Measurements from ENCODE around the gene HOXB7. TPM values are rescaled to one million over a fixed set of nuclear protein-coding genes. Genes with fewer than 3 reads are reported as not detected.
A peak's percentile ranks its signal among the peaks of the same experiment; 100 is the strongest.

The HOXB7 gene
- total RNA-seq, 2 experiments from 2014 or later = 9.2 to 16.3 TPM

- intact Hi-C loops (cut with micrococcal nuclease; ENCODE audit: unreplicated experiment) = no loop called here
- POLR2A ChIA-PET = no interaction called here
- Histone ChIP-seq H3K4me2 (ENCODE audit: low read length) (no peak overlapping the region), H4K20me1 (ENCODE audit: insufficient read depth, low read length) (no peaks in the 10 kb centered on the region), H3K4me1 (ENCODE audit: insufficient read depth, low read length, poor library complexity, severe bottlenecking) (peaks cover 19% of the 10 kb centered on the region), H3K9me3 (ENCODE audit: low read length) (no peaks in the 10 kb centered on the region), H3K9me2 (ENCODE audit: insufficient read depth, low read length) (no peaks in the 10 kb centered on the region), H3K36me3 (ENCODE audit: insufficient read depth, low read length) (peaks cover 5% of the 10 kb centered on the region; the same call in 1 of the 2 replicates), H2AFZ (ENCODE audit: low read length) (no peak overlapping the region), H3K79me2 (ENCODE audit: insufficient read depth, low read depth, low read length) (peaks cover 6% of the 10 kb centered on the region; the same call in 1 of the 2 replicates), H3K4me3 (ENCODE audit: low read depth, low read length, poor library complexity, severe bottlenecking) (no peak overlapping the region), H3K27ac (ENCODE audit: low read depth, low read length, poor library complexity, severe bottlenecking) (no peak overlapping the region)
- BruUV-seq (replicated peaks) = TSS peak; percentile 74
- DNase-seq (ENCODE audit: low spot score) = no peak
- no peak for TF ChIP-seq CTCF (conservative IDR thresholded peaks at IDR 0.05; ENCODE audit: low read length)
- no peak for TF ChIP-seq EZH2phosphoT487 (IDR thresholded peaks at IDR 0.05; ENCODE audit: borderline replicate concordance, low read depth, low read length)
- CTCF ChIA-PET (ENCODE audit: unreplicated experiment) = no interaction called here
These were observed 34.9 kb downstream of the HOXB7 start for GRCh38 chr17:48575673-48576478.

GRCh38 chr17:48575066-48575582 is 35.7 kb downstream of the HOXB7 start:
- Histone ChIP-seq H3K4me2 (ENCODE audit: low read length) (no peak overlapping the region), H3K9me2 (ENCODE audit: insufficient read depth, low read length) (no peaks in the 10 kb centered on the region), H3K79me2 (ENCODE audit: insufficient read depth, low read depth, low read length) (peaks cover 6% of the 10 kb centered on the region; the same call in 1 of the 2 replicates), H2AFZ (ENCODE audit: low read length) (no peak overlapping the region), H3K27ac (ENCODE audit: low read depth, low read length, poor library complexity, severe bottlenecking) (no peak overlapping the region), H4K20me1 (ENCODE audit: insufficient read depth, low read length) (no peaks in the 10 kb centered on the region), H3K9me3 (ENCODE audit: low read length) (no peaks in the 10 kb centered on the region), H3K4me1 (ENCODE audit: insufficient read depth, low read length, poor library complexity, severe bottlenecking) (peaks cover 19% of the 10 kb centered on the region), H3K36me3 (ENCODE audit: insufficient read depth, low read length) (peaks cover 5% of the 10 kb centered on the region; the same call in 1 of the 2 replicates), H3K4me3 (ENCODE audit: low read depth, low read length, poor library complexity, severe bottlenecking) (no peak overlapping the region)
- ChIA-PET CTCF (ENCODE audit: unreplicated experiment) (no interaction called here), POLR2A (no interaction called here)
- no TSS peak for BruUV-seq (replicated peaks)
- intact Hi-C loops (cut with micrococcal nuclease; ENCODE audit: unreplicated experiment) = no loop called here
- TF ChIP-seq EZH2phosphoT487 (IDR thresholded peaks at IDR 0.05; ENCODE audit: borderline replicate concordance, low read depth, low read length) (no peak), CTCF (conservative IDR thresholded peaks at IDR 0.05; ENCODE audit: low read length) (no peak)
- no peak for DNase-seq (ENCODE audit: low spot score)

Measured in OCI-LY7 (cell line).